ENCODE results near the gene EIF4E2.

Gene EIF4E2

DNA sequence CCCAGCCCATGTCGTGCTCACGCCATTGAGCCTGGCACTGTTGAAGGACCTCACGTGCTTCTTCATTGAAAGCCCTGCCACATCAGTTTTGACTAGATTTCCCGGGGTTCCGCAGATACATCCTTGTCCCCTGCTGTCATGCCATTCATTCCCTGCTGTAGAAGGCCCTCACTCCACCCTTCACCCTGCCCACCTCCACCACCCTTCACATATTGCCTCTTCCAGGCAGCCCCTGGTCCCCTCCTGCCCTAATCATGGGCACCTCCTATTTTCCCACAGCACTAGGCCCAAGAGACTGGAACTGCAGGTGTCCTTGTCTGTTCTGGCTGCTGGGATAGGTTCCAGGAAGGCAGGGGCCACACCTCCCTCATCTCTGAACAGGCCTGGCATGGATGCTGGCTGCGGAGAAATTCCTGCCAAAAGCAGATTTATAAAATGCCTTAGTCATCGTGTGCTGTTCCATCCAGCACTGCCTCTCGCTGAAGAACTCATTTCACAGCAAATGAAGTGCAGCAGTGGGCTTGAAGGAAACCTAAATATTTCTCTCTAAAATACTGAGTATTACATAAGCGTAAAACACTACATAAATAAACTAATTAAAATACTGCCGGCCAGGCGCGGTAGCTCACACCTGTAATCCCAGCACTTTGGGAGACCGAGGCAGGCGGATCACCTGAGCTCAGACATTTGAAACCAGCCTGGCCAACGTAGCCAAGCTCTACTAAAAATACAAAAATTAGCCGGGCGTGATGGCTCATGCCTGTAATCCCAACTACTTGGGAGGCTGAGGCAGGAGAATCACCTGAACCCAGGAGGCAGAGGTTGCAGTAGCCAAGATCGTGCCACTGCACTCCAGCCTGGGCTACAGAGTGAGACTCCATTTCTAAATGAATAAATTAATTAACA is 38.4 kb downstream of the EIF4E2 start:
- H3K4me1 ChIP-seq (ENCODE audit: low read length), result peaks cover 11% of the 10 kb centered on the region
- H3K27ac ChIP-seq (ENCODE audit: low read length), result no peak overlapping the region
- DNase-seq, result no peak
- no peak overlapping the region for H3K4me2 ChIP-seq (ENCODE audit: low read depth, low read length)
- no peak overlapping the region for H3K9ac ChIP-seq (ENCODE audit: low read length)
- H3K79me2 ChIP-seq (ENCODE audit: low read length), result no peaks in the 10 kb centered on the region
- no peaks in the 10 kb centered on the region for H3F3A ChIP-seq (ENCODE audit: insufficient read depth, low read length)
- H3K36me3 ChIP-seq (replicated peaks; ENCODE audit: insufficient read depth, low read length), result no peaks in the 10 kb centered on the region
- TF ChIP-seq, protein P1, sequence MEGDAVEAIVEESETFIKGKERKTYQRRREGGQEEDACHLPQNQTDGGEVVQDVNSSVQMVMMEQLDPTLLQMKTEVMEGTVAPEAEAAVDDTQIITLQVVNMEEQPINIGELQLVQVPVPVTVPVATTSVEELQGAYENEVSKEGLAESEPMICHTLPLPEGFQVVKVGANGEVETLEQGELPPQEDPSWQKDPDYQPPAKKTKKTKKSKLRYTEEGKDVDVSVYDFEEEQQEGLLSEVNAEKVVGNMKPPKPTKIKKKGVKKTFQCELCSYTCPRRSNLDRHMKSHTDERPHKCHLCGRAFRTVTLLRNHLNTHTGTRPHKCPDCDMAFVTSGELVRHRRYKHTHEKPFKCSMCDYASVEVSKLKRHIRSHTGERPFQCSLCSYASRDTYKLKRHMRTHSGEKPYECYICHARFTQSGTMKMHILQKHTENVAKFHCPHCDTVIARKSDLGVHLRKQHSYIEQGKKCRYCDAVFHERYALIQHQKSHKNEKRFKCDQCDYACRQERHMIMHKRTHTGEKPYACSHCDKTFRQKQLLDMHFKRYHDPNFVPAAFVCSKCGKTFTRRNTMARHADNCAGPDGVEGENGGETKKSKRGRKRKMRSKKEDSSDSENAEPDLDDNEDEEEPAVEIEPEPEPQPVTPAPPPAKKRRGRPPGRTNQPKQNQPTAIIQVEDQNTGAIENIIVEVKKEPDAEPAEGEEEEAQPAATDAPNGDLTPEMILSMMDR (IDR thresholded peaks at IDR 0.05; ENCODE audit: low read length), result no peak
- TF ChIP-seq EZH2phosphoT487 (IDR thresholded peaks at IDR 0.05; ENCODE audit: low read length) (no peak), EZH2 (optimal IDR thresholded peaks at IDR 0.05; ENCODE audit: low read depth, low read length) (no peak)
- H3K27me3 ChIP-seq (replicated peaks; ENCODE audit: insufficient read depth, low read length), result no peaks in the 10 kb centered on the region
- no peaks in the 10 kb centered on the region for H3K9me2 ChIP-seq (replicated peaks; ENCODE audit: insufficient read depth, low read length)
- no peaks in the 10 kb centered on the region for H4K20me1 ChIP-seq (ENCODE audit: insufficient read depth, low read length)
- H3K9me3 ChIP-seq (replicated peaks; ENCODE audit: insufficient read depth, low read length), result no peaks in the 10 kb centered on the region
- H3K4me3 ChIP-seq (ENCODE audit: low read length), result no peak overlapping the region
- H2AFZ ChIP-seq (ENCODE audit: low read length), result no peak overlapping the region

DNA sequence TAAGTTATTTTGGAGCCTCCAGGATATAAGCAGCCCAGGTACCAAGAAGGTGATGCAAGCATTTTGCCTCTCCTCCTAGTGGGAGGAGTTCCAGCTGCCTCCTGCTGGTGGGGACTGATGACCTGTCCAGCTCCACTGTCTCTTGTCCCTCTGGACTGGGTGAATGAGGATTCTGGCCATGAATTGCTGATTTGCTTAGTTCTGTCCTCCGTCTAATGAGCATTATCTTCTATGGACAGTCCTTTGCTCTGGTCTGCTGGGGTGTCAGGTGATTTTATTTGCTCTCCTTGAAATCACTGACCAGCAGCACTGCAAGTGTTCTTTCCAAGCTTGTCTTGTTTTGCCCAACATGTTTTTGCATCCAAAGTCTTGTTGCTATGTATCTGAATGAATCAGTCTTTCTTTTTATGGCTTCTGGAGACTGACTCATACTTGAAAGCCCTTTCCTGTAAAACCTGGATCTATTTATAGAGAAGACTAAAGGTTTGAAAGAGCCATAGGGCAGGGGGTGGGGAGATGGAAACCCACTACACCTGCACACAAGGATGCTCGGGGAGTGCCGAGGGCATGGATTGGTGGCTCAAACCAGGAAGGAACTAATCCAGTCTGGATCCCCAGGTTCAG is 42.4 kb downstream of the EIF4E2 start:
- Histone ChIP-seq H3K4me3 (ENCODE audit: low read length) (no peak overlapping the region), H3K27me3 (replicated peaks; ENCODE audit: insufficient read depth, low read length) (no peaks in the 10 kb centered on the region), H3K36me3 (replicated peaks; ENCODE audit: insufficient read depth, low read length) (no peaks in the 10 kb centered on the region), H3K9me3 (replicated peaks; ENCODE audit: insufficient read depth, low read length) (no peaks in the 10 kb centered on the region), H3K9me2 (replicated peaks; ENCODE audit: insufficient read depth, low read length) (no peaks in the 10 kb centered on the region), H4K20me1 (ENCODE audit: insufficient read depth, low read length) (no peaks in the 10 kb centered on the region), H3K79me2 (ENCODE audit: low read length) (no peaks in the 10 kb centered on the region), H3K9ac (ENCODE audit: low read length) (no peak overlapping the region), H2AFZ (ENCODE audit: low read length) (0 out of 2 replicates have a peak overlapping the region, but pooled peaks have one; percentile 0), H3K27ac (ENCODE audit: low read length) (no peak overlapping the region; the same call in 1 of the 2 replicates), H3K4me1 (ENCODE audit: low read length) (peaks cover 11% of the 10 kb centered on the region), H3K4me2 (ENCODE audit: low read depth, low read length) (peak overlapping the region; percentile 21; the same call in 1 of the 2 replicates), H3F3A (ENCODE audit: insufficient read depth, low read length) (no peaks in the 10 kb centered on the region)
- TF ChIP-seq EZH2 (optimal IDR thresholded peaks at IDR 0.05; ENCODE audit: low read depth, low read length) (no peak), EZH2phosphoT487 (IDR thresholded peaks at IDR 0.05; ENCODE audit: low read length) (no peak)
- TF ChIP-seq, protein P1 (IDR thresholded peaks at IDR 0.05; ENCODE audit: low read length), result no peak
- DNase-seq, result peak; percentile 9

DNA sequence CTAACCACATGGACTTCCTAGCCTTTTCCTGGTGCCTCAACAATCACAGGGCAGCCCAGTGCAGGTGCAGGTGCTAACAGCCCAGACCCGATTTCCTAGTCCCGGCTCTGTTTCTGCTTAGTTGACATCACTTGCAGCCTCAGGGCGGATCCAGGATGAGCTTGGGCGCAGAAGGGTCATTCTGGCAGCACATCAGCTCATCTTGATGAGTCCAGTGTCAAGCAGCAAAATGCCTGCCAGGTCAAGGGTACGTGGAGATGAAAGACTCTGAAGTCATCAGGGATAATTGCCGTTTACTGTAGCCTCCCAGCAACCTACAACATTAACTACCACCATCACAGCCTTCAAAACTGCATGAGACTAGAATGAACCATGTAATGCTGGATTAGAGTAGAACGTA is 43.5 kb downstream of the EIF4E2 start:
- Histone ChIP-seq H4K20me1 (ENCODE audit: insufficient read depth, low read length) (no peaks in the 10 kb centered on the region), H3K9me3 (replicated peaks; ENCODE audit: insufficient read depth, low read length) (no peaks in the 10 kb centered on the region), H3K79me2 (ENCODE audit: low read length) (no peaks in the 10 kb centered on the region), H3K9me2 (replicated peaks; ENCODE audit: insufficient read depth, low read length) (no peaks in the 10 kb centered on the region), H3K4me3 (ENCODE audit: low read length) (no peak overlapping the region), H3F3A (ENCODE audit: insufficient read depth, low read length) (no peaks in the 10 kb centered on the region), H3K27me3 (replicated peaks; ENCODE audit: insufficient read depth, low read length) (no peaks in the 10 kb centered on the region), H2AFZ (ENCODE audit: low read length) (no peak overlapping the region), H3K36me3 (replicated peaks; ENCODE audit: insufficient read depth, low read length) (no peaks in the 10 kb centered on the region), H3K9ac (ENCODE audit: low read length) (no peak overlapping the region), H3K4me2 (ENCODE audit: low read depth, low read length) (no peak overlapping the region), H3K27ac (ENCODE audit: low read length) (no peak overlapping the region), H3K4me1 (ENCODE audit: low read length) (peaks cover 11% of the 10 kb centered on the region)
- TF ChIP-seq, protein P1 (IDR thresholded peaks at IDR 0.05; ENCODE audit: low read length), result no peak
- TF ChIP-seq EZH2phosphoT487 (IDR thresholded peaks at IDR 0.05; ENCODE audit: low read length) (no peak), EZH2 (optimal IDR thresholded peaks at IDR 0.05; ENCODE audit: low read depth, low read length) (no peak)
- DNase-seq, result no peak
